Calu3 (cell line): ENCODE measurements around the gene VPS39. TPM values are rescaled to one million over a fixed set of nuclear protein-coding genes. Genes with fewer than 3 reads are reported as not detected.

Experiments used
- BruUV-seq: library from RNA; stranded (reverse); fragments of 400-500 nt; replicated peaks from 2 replicates; lab custom pipeline; 2021; lab: Mats Ljungman, UMichigan
- CTCF ChIA-PET: fragments of 300-600 bp; sonication (Branson Sonifier 250); formaldehyde crosslinking; loops from one replicate; lab custom pipeline; 2022; ENCODE audit warnings: antibody characterized with exemption; lab: Charles Lee
- DNase-seq: peaks from one replicate; pipeline ENCODE4 v3.0.0; 2022
- H3K27ac Mint-ChIP-seq: one replicate; pipeline ENCODE4 v1.8.0; 2022; ENCODE audit warnings: mixed read lengths; ENCODE audit not compliant: unreplicated experiment
- H3K27me3 Mint-ChIP-seq: one replicate; pipeline ENCODE4 v1.8.0; 2022; ENCODE audit warnings: mixed read lengths; ENCODE audit not compliant: unreplicated experiment
- H3K36me3 Mint-ChIP-seq: one replicate; pipeline ENCODE4 v1.8.0; 2022; ENCODE audit warnings: mild to moderate bottlenecking, moderate library complexity, mixed read lengths; ENCODE audit not compliant: insufficient read depth, unreplicated experiment
- H3K4me1 Mint-ChIP-seq: one replicate; pipeline ENCODE4 v1.8.0; 2022; ENCODE audit warnings: mild to moderate bottlenecking, low read depth, mixed read lengths; ENCODE audit not compliant: unreplicated experiment
- H3K4me3 Mint-ChIP-seq: one replicate; pipeline ENCODE4 v1.8.0; 2022; ENCODE audit warnings: mild to moderate bottlenecking, low read depth, moderate library complexity, mixed read lengths; ENCODE audit not compliant: unreplicated experiment
- H3K9me3 Mint-ChIP-seq: one replicate; pipeline ENCODE4 v1.8.0; 2022; ENCODE audit warnings: low read depth, mixed read lengths; ENCODE audit not compliant: unreplicated experiment
- intact Hi-C: fragments of 100-400 bp; cut with micrococcal nuclease; formaldehyde crosslinking; loops from one replicate; pipeline ENCODE4 v1.10.0; 2022; ENCODE audit not compliant: unreplicated experiment
- total RNA-seq: library from RNA; stranded (reverse); gene quantifications from 2 replicates; pipeline ENCODE4 v1.2.3, GENCODE V29; 2022
- TF ChIP-seq, protein P1 (sequence below): fragments of 200-600 bp; IDR thresholded peaks from one replicate; pipeline ENCODE4 v1.8.0; 2022; ENCODE audit warnings: antibody characterized with exemption; ENCODE audit not compliant: unreplicated experiment

The VPS39 gene
- total RNA-seq, 1 experiment from 2014 or later, result 34.6 TPM

DNA sequence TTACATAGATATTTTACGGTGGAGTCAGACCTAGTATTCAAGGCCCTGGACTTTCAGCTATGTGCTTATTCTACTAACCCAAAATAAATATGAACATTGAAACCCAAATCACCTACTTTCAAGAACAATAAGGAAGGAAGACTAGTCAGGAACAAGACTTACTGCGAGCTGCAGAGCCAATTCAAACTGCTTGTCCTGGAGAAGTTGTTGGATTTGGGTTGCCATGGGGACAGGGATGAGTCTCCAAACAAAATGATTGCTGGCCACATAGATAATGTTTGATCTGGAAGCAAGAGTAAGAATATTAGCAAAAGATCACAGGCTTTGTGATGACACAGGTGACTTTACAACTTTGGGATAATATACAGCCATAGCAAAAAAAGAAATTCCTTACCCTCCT lies 30.0 kb downstream of the VPS39 start:
- no TSS peak for BruUV-seq
- no peaks in the 10 kb centered on the region for H3K27me3 Mint-ChIP-seq
- no peak for DNase-seq
- CTCF ChIA-PET, result no interaction called here
- no peak overlapping the region for H3K4me3 Mint-ChIP-seq
- intact Hi-C loops, result no loop called here
- H3K9me3 Mint-ChIP-seq, result no peaks in the 10 kb centered on the region
- no peaks in the 10 kb centered on the region for H3K4me1 Mint-ChIP-seq
- H3K27ac Mint-ChIP-seq, result no peak overlapping the region
- peaks cover 9% of the 10 kb centered on the region for H3K36me3 Mint-ChIP-seq
- TF ChIP-seq, protein P1, sequence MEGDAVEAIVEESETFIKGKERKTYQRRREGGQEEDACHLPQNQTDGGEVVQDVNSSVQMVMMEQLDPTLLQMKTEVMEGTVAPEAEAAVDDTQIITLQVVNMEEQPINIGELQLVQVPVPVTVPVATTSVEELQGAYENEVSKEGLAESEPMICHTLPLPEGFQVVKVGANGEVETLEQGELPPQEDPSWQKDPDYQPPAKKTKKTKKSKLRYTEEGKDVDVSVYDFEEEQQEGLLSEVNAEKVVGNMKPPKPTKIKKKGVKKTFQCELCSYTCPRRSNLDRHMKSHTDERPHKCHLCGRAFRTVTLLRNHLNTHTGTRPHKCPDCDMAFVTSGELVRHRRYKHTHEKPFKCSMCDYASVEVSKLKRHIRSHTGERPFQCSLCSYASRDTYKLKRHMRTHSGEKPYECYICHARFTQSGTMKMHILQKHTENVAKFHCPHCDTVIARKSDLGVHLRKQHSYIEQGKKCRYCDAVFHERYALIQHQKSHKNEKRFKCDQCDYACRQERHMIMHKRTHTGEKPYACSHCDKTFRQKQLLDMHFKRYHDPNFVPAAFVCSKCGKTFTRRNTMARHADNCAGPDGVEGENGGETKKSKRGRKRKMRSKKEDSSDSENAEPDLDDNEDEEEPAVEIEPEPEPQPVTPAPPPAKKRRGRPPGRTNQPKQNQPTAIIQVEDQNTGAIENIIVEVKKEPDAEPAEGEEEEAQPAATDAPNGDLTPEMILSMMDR, result no peak

DNA sequence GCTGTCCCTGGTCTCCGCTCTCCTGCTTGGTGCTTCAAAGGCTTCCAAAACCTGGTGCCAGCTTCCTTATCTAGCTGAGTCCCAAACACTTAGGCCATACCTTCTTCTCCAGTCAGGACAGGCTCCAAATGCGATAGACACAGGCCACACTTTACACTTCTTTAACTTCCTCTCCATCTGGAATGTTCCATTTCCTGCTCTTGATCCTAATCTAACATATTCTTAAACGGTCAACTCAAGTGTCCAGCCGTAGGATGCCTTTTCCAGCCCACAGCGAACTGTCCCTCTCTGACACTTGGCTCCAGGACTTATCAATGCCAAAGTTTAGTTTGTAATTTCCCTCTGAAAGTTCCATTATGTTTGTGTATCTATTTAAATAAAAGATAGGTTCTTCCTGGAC lies 32.4 kb downstream of the VPS39 start:
- intact Hi-C loops, result no loop called here
- TF ChIP-seq, protein P1, result no peak
- Mint-ChIP-seq H3K4me1 (no peaks in the 10 kb centered on the region), H3K4me3 (no peak overlapping the region), H3K9me3 (no peaks in the 10 kb centered on the region), H3K36me3 (peaks cover 9% of the 10 kb centered on the region), H3K27ac (no peak overlapping the region), H3K27me3 (no peaks in the 10 kb centered on the region)
- BruUV-seq, result no TSS peak
- DNase-seq, result no peak
- CTCF ChIA-PET, result interaction anchor here (0.5 kb wide), 1 partner anchor 14 kb away, joined by 3 read pairs; no protein-coding TSS in a partner anchor

DNA sequence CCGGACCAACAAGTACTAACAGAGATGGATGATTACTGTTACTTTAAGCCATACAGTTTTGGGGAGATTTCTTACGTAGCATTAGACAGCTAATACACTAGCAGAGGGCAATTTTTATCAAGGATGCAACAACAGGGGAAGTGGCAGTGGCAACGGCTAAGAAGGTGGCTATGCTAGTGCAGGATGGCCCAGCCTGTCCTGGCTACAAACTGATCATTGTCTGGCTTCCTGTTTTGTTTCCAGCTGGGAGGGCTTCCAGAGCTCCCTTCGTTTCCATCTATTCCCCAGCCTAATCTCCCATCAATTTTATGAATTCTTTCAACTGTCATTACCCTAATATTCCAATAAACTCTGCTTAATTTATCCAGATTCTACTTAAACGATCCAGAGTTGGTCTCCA lies 35.6 kb downstream of the VPS39 start:
- TF ChIP-seq, protein P1, result no peak
- peaks cover 9% of the 10 kb centered on the region for H3K36me3 Mint-ChIP-seq

DNA sequence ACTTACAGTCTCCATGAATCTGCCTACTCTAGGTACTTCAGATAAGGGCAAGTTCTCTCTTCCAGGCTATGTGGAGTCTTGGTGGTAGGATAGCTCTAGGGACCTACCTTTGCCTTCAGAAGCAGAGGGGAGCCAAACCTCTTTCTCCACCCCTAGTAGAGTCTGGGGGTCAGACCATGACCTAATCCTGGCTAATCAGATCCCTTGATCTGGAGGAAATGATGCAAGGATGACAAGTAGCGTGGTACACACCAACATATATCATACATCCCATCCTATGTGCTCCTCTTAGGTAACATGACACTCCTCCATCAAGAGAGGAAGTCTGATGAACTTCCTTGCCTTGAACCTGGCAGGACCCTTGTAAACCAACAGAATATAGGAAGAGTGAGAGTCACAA lies 36.3 kb downstream of the VPS39 start:
- no TSS peak for BruUV-seq
- Mint-ChIP-seq H3K27me3 (no peaks in the 10 kb centered on the region), H3K4me1 (no peaks in the 10 kb centered on the region)

More for the DNA sequence above, 35.6 kb downstream of the VPS39 start:
- CTCF ChIA-PET, result interaction anchor here (0.7 kb wide), 1 partner anchor 21 kb away, joined by 4 read pairs; no protein-coding TSS in a partner anchor
- BruUV-seq, result no TSS peak
- Mint-ChIP-seq H3K27ac (no peak overlapping the region), H3K27me3 (no peaks in the 10 kb centered on the region), H3K4me1 (no peaks in the 10 kb centered on the region), H3K9me3 (no peaks in the 10 kb centered on the region), H3K4me3 (no peak overlapping the region)
- DNase-seq, result no peak
- intact Hi-C loops, result no loop called here

More for the DNA sequence above, 36.3 kb downstream of the VPS39 start:
- intact Hi-C loops, result no loop called here
- TF ChIP-seq, protein P1, result no peak
- Mint-ChIP-seq H3K36me3 (peaks cover 9% of the 10 kb centered on the region), H3K9me3 (no peaks in the 10 kb centered on the region), H3K4me3 (no peak overlapping the region), H3K27ac (no peak overlapping the region)
- DNase-seq, result no peak
- CTCF ChIA-PET, result interaction anchor here (0.7 kb wide), 1 partner anchor 22 kb away, joined by 4 read pairs; no protein-coding TSS in a partner anchor
